Endothelial cell of umbilical vein (primary cell): ENCODE data around the gene OPA1. TPM values are rescaled to one million over a fixed set of nuclear protein-coding genes. Genes with fewer than 3 reads are reported as not detected.

Experiments used
- BruUV-seq: library from RNA; stranded (reverse); fragments of 400-500 nt; replicated peaks from 2 replicates; lab custom pipeline; 2021; lab: Mats Ljungman, UMichigan
- CTCF ChIA-PET: fragments of 300-600, 350-600 bp; sonication (Branson Sonifier 250); formaldehyde crosslinking; loops from one replicate; lab custom pipeline; 2021; ENCODE audit warnings: antibody characterized with exemption, inconsistent platforms; lab: Charles Lee
- POLR2A ChIA-PET: fragments of 300-600, 350-600 bp; sonication (Branson Sonifier 250); formaldehyde crosslinking; loops from one replicate; lab custom pipeline; 2021; ENCODE audit warnings: antibody characterized with exemption, inconsistent platforms; lab: Charles Lee
- DNase-seq: peaks from one replicate; pipeline ENCODE4 v3.0.0-alpha.2; 2011; ENCODE audit warnings: low read depth, low spot score
- FAIRE-seq: peaks from 2 replicates; lab custom pipeline; 2011; peaks lifted over from hg19 to GRCh38; lab: Jason Lieb, UNC
- H2AFZ ChIP-seq: 2 replicates; pipeline ENCODE4 v1.6.0; 2012; ENCODE audit warnings: low read depth, low read length, control low read depth, inconsistent platforms
- H3K27ac ChIP-seq: 2 replicates; pipeline ENCODE4 v1.5.1; 2011; ENCODE audit warnings: low read depth, mild to moderate bottlenecking, control low read depth, low read length, moderate library complexity; ENCODE audit not compliant: insufficient read depth
- H3K27me3 ChIP-seq, 2 experiments: 2 replicates each; pipeline versions ENCODE4 v1.6.0 to v1.6.1; 2011; ENCODE audit warnings: low read length in 2 of 2, mixed read lengths in 1 of 2; ENCODE audit not compliant: control insufficient read depth in 2 of 2, insufficient read depth in 2 of 2
- H3K36me3 ChIP-seq, 2 experiments: 2 replicates in 1 of 2; 3 replicates in 1 of 2; pipeline ENCODE4 v1.5.1; 2011; ENCODE audit warnings: low read length in 2 of 2, mild to moderate bottlenecking in 1 of 2, moderate library complexity in 1 of 2; ENCODE audit not compliant: control insufficient read depth in 2 of 2, insufficient read depth in 2 of 2; ENCODE audit errors: extremely low read depth in 1 of 2
- H3K4me1 ChIP-seq: 3 replicates; pipeline ENCODE4 v1.5.1; 2011; ENCODE audit warnings: mild to moderate bottlenecking, low read length; ENCODE audit not compliant: control insufficient read depth, insufficient read depth; ENCODE audit errors: extremely low read depth
- H3K4me2 ChIP-seq: 2 replicates; pipeline ENCODE4 v1.6.1; 2011; ENCODE audit warnings: low read length, control low read depth, mixed read lengths; ENCODE audit not compliant: insufficient read depth
- H3K4me3 ChIP-seq, 3 experiments: fragments of 200-600 bp in 1 of 3; sonication (generic), shearing (Covaris generic) in 1 of 3; replicated peaks in 1 of 3; 2 replicates each; pipeline ENCODE4 v1.5.1; 2011 to 2016; ENCODE audit warnings: control low read depth in 3 of 3, low read length in 3 of 3, mild to moderate bottlenecking in 2 of 3, inconsistent platforms in 1 of 3, low read depth in 1 of 3, moderate library complexity in 1 of 3; ENCODE audit not compliant: insufficient read depth in 1 of 3
- H3K79me2 ChIP-seq: 2 replicates; pipeline ENCODE4 v1.6.0; 2012; ENCODE audit warnings: low read length, inconsistent platforms; ENCODE audit not compliant: control insufficient read depth, insufficient read depth
- H3K9ac ChIP-seq: replicated peaks from 2 replicates; pipeline ENCODE3; 2011; ENCODE audit warnings: low read length, control low read depth; ENCODE audit not compliant: insufficient read depth; ENCODE audit errors: extremely low read depth
- H3K9me1 ChIP-seq: replicated peaks from 3 replicates; pipeline ENCODE4 v1.6.0; 2011; ENCODE audit warnings: mild to moderate bottlenecking, low read length; ENCODE audit not compliant: control insufficient read depth, insufficient read depth; ENCODE audit errors: extremely low read depth
- H3K9me3 ChIP-seq: replicated peaks from 2 replicates; pipeline ENCODE4 v1.5.1; 2012; ENCODE audit warnings: low read length, inconsistent platforms; ENCODE audit not compliant: control insufficient read depth, insufficient read depth
- H4K20me1 ChIP-seq: replicated peaks from 2 replicates; pipeline ENCODE3; 2011; ENCODE audit warnings: mild to moderate bottlenecking, low read length; ENCODE audit not compliant: control insufficient read depth, insufficient read depth; ENCODE audit errors: extremely low read depth
- CTCF ChIP-seq, 2 donors: IDR thresholded peaks; 1 replicate in 1 of 2; 2 replicates in 1 of 2; pipeline ENCODE4 v1.5.1; 2011; ENCODE audit warnings: low read length in 2 of 2, mild to moderate bottlenecking in 2 of 2, moderate library complexity in 2 of 2, control low read depth in 1 of 2, inconsistent platforms in 1 of 2, low read depth in 1 of 2; ENCODE audit not compliant: insufficient read depth in 1 of 2; ENCODE audit errors: extremely low read depth in 1 of 2
- EZH2 ChIP-seq: IDR thresholded peaks from 2 replicates; pipeline ENCODE4 v1.6.1; 2012; ENCODE audit warnings: borderline replicate concordance, low read depth, mild to moderate bottlenecking, moderate library complexity, low read length, inconsistent platforms; ENCODE audit not compliant: severe bottlenecking
- FOS ChIP-seq: IDR thresholded peaks from 2 replicates; pipeline ENCODE4 v1.6.1; 2011; ENCODE audit warnings: mild to moderate bottlenecking, low read length, moderate library complexity, borderline replicate concordance; ENCODE audit not compliant: insufficient read depth
- GATA2 ChIP-seq: IDR thresholded peaks from 2 replicates; pipeline ENCODE4 v1.7.0; 2011; ENCODE audit warnings: low read depth, mild to moderate bottlenecking, moderate library complexity, mixed read lengths, low read length; ENCODE audit not compliant: insufficient read length, insufficient read depth
- JUN ChIP-seq: IDR thresholded peaks from 2 replicates; pipeline ENCODE4 v1.6.1; 2011; ENCODE audit warnings: borderline replicate concordance, low read depth; ENCODE audit not compliant: insufficient read length, insufficient read depth
- MAX ChIP-seq: IDR thresholded peaks from 2 replicates; pipeline ENCODE4 v1.6.1; 2011; ENCODE audit not compliant: insufficient read depth, insufficient read length
- MYC ChIP-seq: IDR thresholded peaks from one replicate; pipeline ENCODE4 v1.6.1; 2011; ENCODE audit warnings: mild to moderate bottlenecking, low read depth, low read length
- POLR2A ChIP-seq: IDR thresholded peaks from 2 replicates; pipeline ENCODE4 v1.6.1; 2012; ENCODE audit warnings: low read depth, mild to moderate bottlenecking, control low read depth, low read length
- POLR2AphosphoS5 ChIP-seq: IDR thresholded peaks from 2 replicates; pipeline ENCODE4 v1.6.1; 2012; ENCODE audit warnings: low read depth, mild to moderate bottlenecking, control low read depth, low read length, moderate library complexity; ENCODE audit not compliant: insufficient read depth
- dilution Hi-C: fragments of 300-500 bp; cut with MboI; formaldehyde crosslinking; loops from one replicate; pipeline ENCODE4 v1.15.0; 2019; ENCODE audit warnings: low sequenced_read_pairs; ENCODE audit not compliant: extremely low pct_ligation_motif_present
- intact Hi-C: fragments of 100-400 bp; cut with micrococcal nuclease; formaldehyde crosslinking; loops from one replicate; pipeline ENCODE4 v1.10.0; 2022
- polyA plus RNA-seq, 4 experiments: library from polyadenylated mRNA; depleted of rRNA in 3 of 4; stranded (reverse) in 3 of 4; unstranded in 1 of 4; fragments of >200 nt; gene quantifications; 2 replicates each; pipeline versions ENCODE4 v1.2.1 to v1.2.3, GENCODE V29; 2011 to 2012; ENCODE audit warnings: missing spikeins in 1 of 4
- total RNA-seq: library from RNA; stranded (reverse); gene quantifications from 2 replicates; pipeline ENCODE4 v1.2.3, GENCODE V29; 2021

The OPA1 gene
- total and polyA plus RNA-seq, 2 donors (not counting 3 experiments of a cell fraction or from before 2014, with no cell fraction given) = 10.0 to 62.0 TPM

DNA sequence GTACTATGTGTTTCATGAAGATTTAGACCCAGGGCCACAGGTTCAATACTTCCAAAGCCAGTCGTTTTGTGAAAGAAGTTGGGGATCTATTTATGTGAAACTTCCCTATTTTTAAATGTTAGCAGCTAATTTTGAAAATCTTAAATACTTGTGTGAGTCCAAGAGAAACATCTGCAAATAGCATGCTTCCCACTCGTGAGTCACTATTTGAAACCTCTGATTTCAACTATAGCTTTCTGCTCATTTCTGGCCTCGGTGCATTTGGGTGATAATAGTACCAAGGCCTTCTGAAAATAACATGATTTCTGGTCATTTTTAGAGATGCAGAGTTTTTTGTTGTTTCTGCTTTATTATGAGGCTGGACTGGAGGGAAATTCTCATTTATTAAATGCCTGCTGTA, 110.0 kb downstream of the OPA1 start:
- no peak overlapping the region for H3K27ac ChIP-seq

More for the DNA sequence above, 110.0 kb downstream of the OPA1 start:
- Histone ChIP-seq H3K36me3 (no peaks in the 10 kb centered on the region), H4K20me1 (no peaks in the 10 kb centered on the region), H3K4me2 (no peak overlapping the region), H3K9me3 (no peaks in the 10 kb centered on the region), H3K79me2 (no peaks in the 10 kb centered on the region), H3K9ac (no peak overlapping the region), H3K9me1 (no peaks in the 10 kb centered on the region), H3K4me3 (no peak overlapping the region), H3K4me1 (no peaks in the 10 kb centered on the region), H2AFZ (no peak overlapping the region), H3K27me3 (no peaks in the 10 kb centered on the region)
- no peak for DNase-seq
- no peak for FAIRE-seq
- ChIA-PET POLR2A (no interaction called here), CTCF (interaction anchor here (0.6 kb wide), 1 partner anchor 8 kb away, joined by 3 read pairs; no protein-coding TSS in a partner anchor)
- BruUV-seq = no TSS peak
- TF ChIP-seq CTCF (IDR thresholded peaks at IDR 0.05; ENCODE audit: extremely low read depth in 1 of 2, insufficient read depth in 1 of 2, low read depth in 1 of 2, low read length in 2 of 2) (no peak), JUN (no peak), FOS (no peak), POLR2A (no peak), MYC (no peak), MAX (no peak), POLR2AphosphoS5 (no peak), EZH2 (no peak), GATA2 (no peak)
- dilution Hi-C loops = no loop called here
- intact Hi-C loops = loop anchor here (2.0 kb wide), 1 partner anchor 52 kb away; no protein-coding TSS in a partner anchor
